HG02973 (cell line): ENCODE data around the gene PDE4D.

Experiments
- ATAC-seq: cut with Tn5 transposase; IDR thresholded peaks from one replicate; pipeline ENCODE4 v1.9.1; 2021; ENCODE audit warnings: moderate library complexity; ENCODE audit not compliant: unreplicated experiment

Gene PDE4D

DNA sequence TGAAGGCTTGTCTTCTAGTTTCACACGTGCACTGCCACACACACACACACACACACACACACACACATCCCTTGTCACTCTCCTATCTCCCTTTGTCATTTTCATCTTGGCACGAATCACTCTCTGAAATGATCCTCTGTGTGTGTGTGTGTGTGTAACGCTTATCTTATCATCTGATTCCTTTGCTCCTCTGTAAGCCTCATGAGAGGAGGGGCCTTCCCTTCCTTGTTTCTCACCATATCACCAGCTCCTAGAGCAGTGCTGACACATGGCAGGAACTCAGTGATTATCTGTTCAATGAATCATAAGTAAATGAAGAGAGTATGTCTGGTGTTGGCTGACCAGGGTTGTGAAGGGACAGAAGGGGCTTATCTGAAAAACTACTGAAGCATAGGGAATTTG lies 53.3 kb downstream of the PDE4D start:
- ATAC-seq = no peak

DNA sequence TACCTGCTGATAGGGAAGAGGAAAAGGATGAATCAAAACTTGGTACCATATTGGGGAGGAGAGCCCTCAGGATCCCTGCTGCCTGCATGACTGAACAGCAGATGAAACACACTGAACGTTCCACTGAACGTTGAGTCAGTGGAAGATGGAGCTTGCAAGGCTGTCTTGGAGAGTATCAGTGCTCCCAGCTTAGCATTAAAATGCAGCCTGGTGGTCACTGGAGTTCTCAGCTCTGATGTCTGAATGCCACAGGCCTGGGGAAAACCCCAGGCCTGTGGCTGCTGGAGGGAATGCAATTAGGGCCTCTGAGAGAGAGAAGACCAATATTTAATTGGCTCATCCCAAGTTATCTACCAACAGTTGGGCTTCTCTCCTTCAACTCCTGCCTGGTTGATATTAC lies 54.5 kb downstream of the PDE4D start:
- no peak for ATAC-seq

DNA sequence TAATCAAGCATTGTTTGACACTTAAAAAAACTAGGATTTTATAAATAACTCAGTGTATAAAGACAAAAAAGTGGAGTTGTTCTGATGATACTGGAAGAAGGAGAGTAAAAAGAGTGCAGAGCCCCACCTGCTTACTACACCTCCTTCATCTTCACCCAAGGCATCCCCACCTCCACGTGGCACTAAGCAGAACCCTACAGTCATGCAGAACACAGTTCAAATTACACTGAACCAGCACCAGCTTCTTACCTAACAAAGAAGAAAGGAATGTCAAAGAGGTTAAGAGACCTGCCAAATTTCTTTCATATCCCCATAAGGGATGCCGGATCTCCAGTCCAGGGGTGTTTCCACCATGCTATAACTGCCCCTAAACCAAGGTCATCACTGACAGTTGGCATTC lies 55.5 kb downstream of the PDE4D start:
- ATAC-seq = no peak

DNA sequence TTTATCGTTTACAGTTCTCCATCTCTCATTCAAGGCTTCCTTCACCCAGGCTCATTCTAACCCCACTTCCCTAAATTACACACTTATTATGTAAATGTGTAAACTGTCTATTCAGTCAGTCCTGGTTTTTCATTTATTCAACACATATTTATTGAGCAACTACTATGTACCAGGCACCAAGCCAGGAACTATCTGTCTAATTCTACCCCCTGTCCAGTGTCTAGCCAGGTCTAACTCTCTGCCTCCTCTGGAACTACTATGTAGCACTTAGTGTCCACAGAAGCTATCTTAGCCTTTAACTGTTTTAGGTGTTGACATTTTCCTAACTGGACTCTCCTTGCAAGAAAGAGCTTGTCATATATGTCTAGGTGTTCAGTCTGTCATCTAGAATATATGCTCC lies 56.5 kb downstream of the PDE4D start:
- no peak for ATAC-seq

DNA sequence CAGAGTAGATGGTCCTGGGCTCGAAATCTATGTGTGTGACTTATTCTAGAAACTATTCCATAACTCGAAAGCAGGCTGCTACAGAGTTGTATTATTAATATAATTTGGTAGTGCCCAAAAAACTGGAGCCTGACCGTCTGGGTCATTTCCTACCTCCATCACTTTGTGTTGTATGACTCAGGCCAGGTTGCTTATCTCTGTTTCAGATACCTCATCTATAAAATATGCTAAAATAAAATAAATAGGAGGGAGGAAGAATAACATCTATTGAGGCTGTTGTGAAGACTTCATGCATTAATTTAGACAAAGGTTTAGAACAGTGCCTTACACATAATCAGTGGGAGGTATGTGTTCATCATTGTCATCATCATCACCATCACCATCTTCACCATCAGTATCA lies 57.7 kb downstream of the PDE4D start:
- no peak for ATAC-seq

DNA sequence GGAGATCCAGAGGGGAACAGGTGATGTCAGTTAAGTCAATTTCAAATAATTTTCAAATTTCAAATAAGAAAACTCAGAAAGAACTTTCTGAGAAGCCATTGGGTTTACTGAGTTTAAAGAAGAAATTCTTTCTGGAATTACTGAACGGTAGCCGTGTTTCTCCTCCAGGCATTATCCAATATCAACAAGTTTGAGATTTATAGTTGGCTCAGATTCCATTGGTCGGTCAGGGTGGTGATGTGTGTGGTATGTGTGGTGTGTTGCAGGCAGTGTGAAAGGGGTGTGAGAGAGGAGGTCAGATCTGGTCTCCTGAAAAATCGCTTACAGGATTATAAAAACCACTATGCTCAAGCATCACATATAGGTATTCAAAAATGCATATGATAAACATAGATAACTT lies 60.1 kb downstream of the PDE4D start:
- ATAC-seq = no peak

DNA sequence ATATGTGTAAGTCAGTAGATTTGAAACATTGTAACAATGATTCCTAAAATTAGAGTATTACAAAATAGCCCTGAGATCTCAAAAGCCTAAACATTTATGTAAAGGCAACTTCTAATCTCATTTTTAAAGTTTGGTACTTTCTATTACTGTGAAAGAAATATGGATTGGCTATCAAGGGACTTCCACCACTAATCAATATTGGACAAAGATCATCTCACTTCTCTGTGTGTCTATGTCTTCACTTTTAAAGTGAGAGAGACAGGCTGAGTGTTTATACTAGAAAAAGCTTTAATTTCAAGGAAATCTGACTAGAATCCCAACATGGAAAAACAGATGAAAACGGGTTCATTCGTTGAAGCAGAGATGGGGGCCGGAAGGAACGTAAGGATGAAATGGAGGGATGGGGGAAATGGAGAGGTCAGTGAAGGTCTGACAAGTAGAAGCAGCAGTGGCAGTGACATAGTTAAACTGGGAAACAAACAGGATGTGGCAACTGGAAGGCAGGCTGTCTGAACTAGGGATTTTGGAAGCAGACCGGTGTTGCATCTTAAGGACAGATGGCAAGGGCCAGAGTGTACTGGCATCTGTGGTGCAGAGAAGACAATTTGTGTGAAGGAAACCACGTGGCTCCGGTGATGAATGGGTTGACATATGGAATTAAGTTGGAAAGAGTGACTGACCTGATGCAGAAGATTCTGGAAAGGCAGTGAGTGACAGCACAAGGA lies 60.8 kb downstream of the PDE4D start:
- ATAC-seq = no peak

DNA sequence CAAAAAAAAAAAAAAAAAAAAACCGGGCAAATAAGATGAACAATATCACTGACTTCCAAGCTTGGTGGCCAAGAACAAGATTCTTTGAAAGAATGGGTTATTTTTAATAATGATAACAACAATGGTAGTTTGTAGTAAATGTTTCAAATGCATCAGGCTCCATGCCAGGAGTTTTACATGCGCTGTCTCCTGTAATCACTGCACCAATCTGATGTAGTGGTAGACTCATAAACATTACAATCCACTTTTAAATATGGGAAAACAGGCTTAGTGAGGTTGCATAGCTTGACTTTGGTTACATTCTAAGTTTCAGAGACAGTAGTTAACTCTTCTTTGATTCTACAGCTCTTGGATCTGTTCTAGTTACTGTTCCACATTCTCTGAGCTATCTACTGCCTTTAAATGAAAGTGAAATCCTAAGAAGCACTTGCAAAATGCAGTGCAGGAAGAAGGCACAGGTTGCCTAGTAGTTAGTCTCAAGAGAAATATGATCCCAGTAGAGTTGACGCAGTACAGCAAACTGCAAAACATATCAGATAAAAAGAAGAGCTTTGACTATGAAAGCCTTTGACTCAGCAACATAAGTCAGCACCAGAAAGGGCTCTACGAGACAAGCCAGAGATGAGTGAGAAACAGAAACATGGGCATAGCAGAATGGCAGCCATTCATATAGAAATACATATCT lies 62.1 kb downstream of the PDE4D start:
- ATAC-seq = no peak

DNA sequence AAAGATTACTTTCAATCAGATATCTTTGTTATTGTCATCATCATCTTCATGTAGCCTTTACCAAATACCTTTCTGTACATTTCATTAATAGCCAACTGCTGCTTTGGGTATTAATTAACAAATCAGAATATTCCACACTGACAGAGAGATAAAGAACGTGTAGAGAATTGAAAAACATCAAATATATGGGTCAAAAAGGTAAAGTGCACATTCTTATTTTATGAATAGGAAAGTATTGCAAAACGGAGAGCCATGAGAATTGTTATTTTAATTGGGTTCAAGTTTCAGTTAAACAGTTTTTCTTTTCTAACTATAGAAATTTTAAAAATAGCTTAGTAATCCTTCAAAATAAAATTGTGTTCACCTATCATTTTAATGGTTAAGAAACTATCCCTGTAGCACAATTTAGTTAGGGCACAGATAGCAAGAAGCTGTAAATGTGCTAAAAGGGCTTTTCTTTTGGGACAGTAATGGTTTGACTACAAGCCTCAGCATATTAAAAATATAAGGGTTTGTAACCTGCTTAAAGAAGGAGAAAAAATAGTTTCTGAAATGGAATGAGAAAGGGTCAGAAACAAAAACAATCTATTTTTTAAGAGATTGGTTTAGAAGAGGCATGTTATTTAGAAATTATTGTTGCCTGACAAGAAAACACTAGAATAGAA lies 62.9 kb downstream of the PDE4D start:
- ATAC-seq = no peak

DNA sequence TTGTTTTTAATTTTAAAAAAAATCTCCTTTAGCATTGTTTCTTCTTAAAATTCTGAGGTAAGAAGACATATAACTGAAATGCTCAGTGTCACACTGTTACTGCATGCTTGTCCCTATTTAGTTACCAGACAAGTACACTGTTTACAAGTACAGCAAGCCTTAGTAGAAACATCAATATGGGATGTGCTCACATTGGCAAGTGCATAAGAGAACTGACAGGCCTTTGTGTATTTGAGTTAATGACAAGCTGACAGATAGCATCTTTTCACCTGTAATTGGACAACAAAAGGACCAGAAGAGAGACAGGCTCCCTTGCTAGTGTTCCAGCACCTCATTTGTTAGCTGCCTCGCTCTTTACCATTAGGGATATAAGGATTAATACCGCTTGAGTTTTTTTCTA lies 63.6 kb downstream of the PDE4D start:
- ATAC-seq = no peak

DNA sequence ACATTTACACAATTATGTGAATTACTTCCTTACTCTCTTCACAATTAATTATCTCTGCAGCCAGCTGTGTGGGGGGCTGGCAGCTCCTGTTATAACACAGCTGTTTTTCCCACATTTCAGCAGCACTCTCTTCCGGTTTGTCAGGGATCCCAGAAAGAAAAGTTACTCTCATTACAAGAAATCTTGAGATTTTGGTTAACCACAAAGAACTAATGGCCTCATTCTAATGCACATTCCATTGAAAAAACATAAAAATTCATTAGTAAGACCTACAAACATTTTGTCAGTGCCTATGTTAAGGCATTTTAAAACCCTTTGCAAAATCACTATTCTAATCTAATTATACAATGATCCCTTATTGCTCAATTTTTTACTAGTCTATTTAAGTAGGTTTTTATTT lies 64.1 kb downstream of the PDE4D start:
- no peak for ATAC-seq

DNA sequence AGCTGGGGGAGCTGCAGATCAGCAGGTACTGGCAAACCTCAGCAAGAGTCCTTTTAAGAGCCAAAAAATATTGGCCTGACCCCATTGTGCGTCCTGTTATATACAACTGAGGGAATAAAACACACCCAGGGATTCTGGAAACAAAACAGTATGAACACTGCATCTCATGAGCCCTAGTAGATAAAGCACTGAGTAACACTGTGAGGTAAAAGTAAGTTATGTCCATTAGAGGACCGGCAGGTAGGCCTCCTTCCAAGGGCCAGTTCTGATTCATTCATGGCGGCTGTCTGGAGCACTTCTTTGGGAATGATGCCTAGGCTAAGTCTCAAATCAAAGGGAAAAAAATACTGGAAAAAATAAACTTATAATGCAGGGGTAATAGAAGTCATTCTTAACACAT lies 64.9 kb downstream of the PDE4D start:
- no peak for ATAC-seq

DNA sequence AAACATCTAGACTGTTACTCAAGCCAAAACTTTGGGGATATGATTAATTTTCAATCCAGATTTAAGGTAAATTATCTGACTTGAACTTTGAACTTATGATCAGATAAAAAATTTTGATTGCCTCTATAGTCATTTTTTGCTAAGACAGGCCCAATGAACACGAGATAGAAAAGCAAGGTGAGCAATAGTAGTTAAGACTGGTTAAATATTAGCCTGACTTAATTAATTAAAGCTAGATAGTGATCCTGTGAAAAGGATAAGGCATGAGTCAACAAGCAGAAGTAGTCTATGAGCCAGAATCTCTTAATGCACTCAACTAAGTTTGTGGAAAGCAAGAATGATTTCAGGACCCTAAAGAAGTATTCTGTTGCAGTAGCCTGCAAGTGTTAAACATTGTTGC lies 66.5 kb downstream of the PDE4D start:
- ATAC-seq = no peak

DNA sequence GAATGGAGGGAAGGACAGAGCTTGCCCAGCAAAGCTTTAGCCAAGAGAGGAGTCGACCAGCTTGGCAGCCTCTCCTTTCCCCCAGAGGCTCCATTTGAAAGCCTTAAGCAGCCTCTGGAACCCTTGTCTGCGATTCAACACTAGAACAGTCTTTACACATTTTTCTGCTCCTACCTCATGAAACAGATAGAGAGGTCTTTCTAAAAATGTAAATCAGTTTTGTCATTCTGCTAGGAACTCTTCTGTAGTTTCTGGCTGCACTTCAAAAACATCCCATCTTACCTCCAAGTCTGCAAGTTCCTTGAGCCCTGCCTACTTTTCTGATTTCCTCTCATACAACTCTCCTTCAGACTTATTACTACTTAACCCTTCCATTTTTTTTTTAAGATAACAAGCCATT lies 70.1 kb downstream of the PDE4D start:
- ATAC-seq = no peak

DNA sequence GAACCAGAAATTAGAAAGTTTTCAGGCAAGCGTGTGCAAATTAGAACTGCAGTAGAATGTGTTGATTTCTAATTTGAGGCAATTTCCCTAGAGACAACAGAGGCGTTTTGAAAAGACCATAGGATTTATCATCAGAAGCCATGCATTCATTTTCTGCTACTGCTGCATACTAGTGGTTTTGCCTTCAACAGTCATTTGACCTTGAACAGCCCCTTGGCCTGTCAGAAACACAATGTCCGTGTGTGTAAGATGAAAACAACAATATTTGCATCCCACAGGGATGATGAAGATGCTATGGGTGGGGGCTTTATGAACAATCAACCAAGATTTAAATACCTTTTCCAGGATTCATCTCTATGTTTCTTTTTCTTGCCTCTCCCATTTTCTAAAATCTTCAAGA lies 73.7 kb downstream of the PDE4D start:
- ATAC-seq = no peak

DNA sequence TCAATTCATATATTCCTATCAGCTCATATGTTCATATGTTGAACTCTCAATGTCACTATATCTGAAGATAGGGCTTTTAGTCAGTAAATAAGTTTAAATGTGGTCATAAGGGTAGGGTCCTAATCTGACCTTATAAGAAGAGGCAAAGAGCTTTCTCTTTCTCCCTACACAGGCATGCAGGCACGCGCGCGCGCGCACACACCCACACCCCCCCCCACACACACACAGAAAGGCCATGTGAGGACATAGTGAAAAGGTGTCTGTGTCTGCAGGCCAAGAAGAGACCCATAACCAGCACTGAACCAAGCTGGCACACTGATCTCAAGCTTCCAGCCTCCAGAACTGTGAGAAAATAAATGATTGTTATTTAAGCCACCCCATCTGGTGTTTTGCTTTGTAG lies 76.0 kb downstream of the PDE4D start:
- ATAC-seq = no peak

DNA sequence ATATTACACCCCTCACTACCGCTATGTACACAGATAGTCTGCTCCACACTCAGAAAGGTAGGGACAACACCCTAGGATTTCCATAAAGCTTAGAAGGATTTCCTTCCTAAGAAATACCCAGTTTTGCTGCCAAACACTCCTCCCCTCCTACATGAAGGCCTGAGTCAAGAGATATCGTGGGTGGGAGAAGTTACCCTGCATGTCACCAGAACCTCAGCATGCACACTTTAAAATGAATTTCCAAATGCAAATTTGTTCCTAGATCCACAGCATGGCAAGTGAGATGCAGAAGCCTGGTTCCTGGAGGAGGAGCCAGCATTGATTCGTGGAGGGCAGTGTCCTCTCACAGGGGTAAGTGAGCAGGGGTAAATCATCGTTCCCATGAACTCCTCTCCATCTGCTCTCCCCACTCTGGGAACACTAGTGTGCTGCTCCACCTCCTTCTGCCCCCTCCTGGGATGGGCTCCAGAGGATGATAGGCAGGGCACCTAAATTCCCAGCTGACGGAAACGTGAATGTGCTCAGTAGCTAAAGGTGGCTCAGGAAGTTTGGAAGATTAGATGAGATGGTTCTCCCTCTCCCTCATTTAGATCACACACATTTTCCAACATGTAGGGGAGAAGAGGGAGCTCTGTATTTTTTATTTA lies 76.7 kb downstream of the PDE4D start:
- no peak for ATAC-seq

DNA sequence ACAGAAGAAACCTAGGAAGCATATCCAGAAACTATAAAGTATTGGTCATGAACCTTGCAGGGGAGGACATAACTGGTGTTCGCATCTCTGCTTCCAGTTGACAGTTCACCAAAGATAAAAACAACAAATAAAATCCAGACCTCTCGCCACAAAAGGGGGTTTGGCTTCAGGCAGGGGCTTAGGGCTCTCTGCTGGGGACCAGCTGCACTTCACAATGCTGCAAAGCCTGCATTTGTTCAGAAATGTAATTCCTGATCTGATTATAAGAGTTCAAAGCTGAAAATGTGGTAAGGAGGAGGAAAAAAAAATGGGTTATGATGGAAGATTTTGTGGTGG lies 79.0 kb downstream of the PDE4D start:
- no peak for ATAC-seq

DNA sequence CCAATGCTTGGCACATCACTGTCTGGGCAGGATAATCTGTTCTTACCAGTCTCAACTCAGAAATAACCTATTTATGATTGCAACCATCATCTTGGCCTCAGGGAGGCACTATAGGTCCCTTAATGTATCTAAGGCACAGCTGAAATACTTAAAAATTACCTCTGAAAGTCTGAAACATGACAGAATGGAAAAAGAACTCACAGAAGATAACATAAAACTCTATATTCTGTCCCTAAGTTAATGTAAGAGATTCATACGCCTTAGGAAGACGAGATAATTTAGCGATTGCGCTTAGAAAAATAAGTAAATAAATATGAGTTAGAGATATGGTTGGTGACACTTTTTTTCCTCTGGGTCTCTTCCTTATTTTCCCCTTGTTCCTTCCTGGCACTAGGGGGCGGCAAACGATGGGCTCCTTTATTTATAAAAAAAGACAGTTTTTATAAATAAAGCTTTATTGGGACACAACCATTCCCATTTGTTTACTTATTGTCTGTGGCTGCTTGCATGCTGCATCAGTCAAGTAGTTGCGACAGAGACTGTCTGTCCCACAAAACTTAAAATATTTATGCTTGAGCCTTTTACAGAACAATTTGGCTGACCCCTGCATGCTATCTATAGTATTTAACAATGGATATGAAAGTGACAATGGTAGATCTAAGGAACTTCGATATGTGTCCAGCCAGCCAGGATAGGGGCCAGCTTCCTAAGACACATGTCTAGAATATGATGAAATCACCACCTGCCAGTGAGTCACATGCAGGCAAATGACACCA lies 79.6 kb downstream of the PDE4D start:
- ATAC-seq = no peak

DNA sequence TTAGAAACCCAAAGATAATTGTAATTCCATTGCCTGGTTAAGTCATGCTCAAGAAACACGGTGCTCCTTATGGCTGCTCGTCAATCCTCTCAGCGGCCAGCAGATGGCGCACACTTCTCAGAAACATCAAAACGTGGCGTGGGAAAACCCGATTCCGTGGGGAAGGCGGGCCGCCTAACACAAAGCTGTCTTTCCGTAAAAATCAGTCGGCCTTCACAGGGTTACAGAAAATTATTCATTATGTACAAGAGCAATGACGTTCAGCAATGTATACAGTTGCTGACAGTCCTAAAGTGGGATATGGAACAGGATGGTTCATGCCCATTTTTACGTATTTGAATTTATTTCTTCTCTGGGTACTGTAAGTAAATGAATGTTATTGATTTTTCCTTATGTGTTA lies 83.5 kb downstream of the PDE4D start:
- no peak for ATAC-seq

DNA sequence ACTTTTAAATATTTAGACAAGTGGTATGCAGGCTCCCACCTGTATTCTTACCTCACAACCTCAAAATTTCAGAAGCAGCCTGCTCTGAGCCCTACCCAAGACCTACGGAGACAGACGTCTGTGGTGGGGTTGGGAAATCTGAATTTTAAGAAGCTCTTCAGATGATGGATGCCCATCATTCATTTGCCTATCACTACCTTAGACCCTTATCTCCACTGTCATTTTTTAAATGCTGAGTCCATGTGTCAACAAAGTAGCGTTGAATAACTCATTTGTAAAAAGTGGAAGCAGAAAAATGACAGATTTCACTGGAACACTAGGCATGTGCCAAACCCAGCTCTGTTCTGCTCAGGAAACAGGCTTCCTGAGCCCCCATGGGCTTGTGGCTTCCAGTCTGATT lies 85.7 kb downstream of the PDE4D start:
- no peak for ATAC-seq
